IMR-90 (cell line): ENCODE measurements around the gene NAT10. TPM values are rescaled to one million over a fixed set of nuclear protein-coding genes. Genes with fewer than 3 reads are reported as not detected.
"Not testable (repeated sequence)": the region's sequence is repeated elsewhere in the genome, so short reads cannot be mapped to it uniquely, and the experiment has no call there.

Source experiments
- ATAC-seq: fragments of 200-7000 bp; cut with Tn5 transposase; 2 replicates; pipeline ENCODE4 v1.9.1; 2020; ENCODE audit warnings: low read depth, mild to moderate bottlenecking, moderate library complexity
- BruUV-seq: library from RNA; stranded (reverse); fragments of 400-500 nt; replicated peaks from 2 replicates; lab custom pipeline; 2021; lab: Mats Ljungman, UMichigan
- CTCF ChIA-PET: fragments of 300-600 bp; formaldehyde crosslinking; extraction: SDS; loops from one replicate; lab custom pipeline; 2021; ENCODE audit warnings: antibody characterized with exemption; lab: Yijun Ruan, JAX
- POLR2A ChIA-PET: fragments of 300-600 bp; sonication (Branson Sonifier 250); formaldehyde crosslinking; loops from one replicate; lab custom pipeline; 2022; ENCODE audit warnings: antibody characterized with exemption; ENCODE audit not compliant: unreplicated experiment; lab: Charles Lee
- DNase-seq: peaks from one replicate; pipeline ENCODE4 v3.0.0; 2013
- H2AFZ ChIP-seq: replicated peaks from 2 replicates; pipeline ENCODE3; 2013; ENCODE audit warnings: low read length, mild to moderate bottlenecking; ENCODE audit not compliant: poor library complexity
- H2AK5ac ChIP-seq: 2 replicates; pipeline ENCODE4 v1.6.1; 2013; ENCODE audit warnings: low read depth, low read length, inconsistent platforms
- H2AK9ac ChIP-seq: replicated peaks from 2 replicates; pipeline ENCODE3; 2013; ENCODE audit warnings: mild to moderate bottlenecking, low read depth, low read length, moderate library complexity; ENCODE audit not compliant: poor library complexity
- H2BK120ac ChIP-seq: 2 replicates; pipeline ENCODE4 v1.6.1; 2013; ENCODE audit warnings: low read depth, low read length, inconsistent platforms
- H2BK15ac ChIP-seq: 3 replicates; pipeline ENCODE4 v1.6.1; 2013; ENCODE audit warnings: low read depth, low read length, inconsistent platforms
- H2BK20ac ChIP-seq: 2 replicates; pipeline ENCODE4 v1.6.1; 2013; ENCODE audit warnings: low read depth, mild to moderate bottlenecking, inconsistent platforms, low read length, moderate library complexity
- H2BK5ac ChIP-seq: 2 replicates; pipeline ENCODE4 v1.6.1; 2013; ENCODE audit warnings: mild to moderate bottlenecking, low read depth, low read length, inconsistent platforms; ENCODE audit not compliant: poor library complexity, severe bottlenecking
- H3K14ac ChIP-seq: replicated peaks from 2 replicates; pipeline ENCODE4 v1.6.1; 2013; ENCODE audit warnings: low read depth, low read length, inconsistent platforms
- H3K18ac ChIP-seq: 2 replicates; pipeline ENCODE4 v1.6.1; 2013; ENCODE audit warnings: low read depth, low read length, control low read depth
- H3K23ac ChIP-seq: 2 replicates; pipeline ENCODE4 v1.6.1; 2013; ENCODE audit warnings: low read depth, low read length, inconsistent platforms
- H3K27ac ChIP-seq: 2 replicates; pipeline ENCODE4 v1.5.1; 2013; ENCODE audit warnings: mild to moderate bottlenecking, control low read depth, low read length; ENCODE audit not compliant: insufficient read depth
- H3K27me3 ChIP-seq: 2 replicates; pipeline ENCODE4 v1.6.1; 2013; ENCODE audit warnings: low read length; ENCODE audit not compliant: control insufficient read depth, insufficient read depth
- H3K36me3 ChIP-seq: 2 replicates; pipeline ENCODE4 v1.6.1; 2013; ENCODE audit warnings: low read length, mixed read lengths; ENCODE audit not compliant: control insufficient read depth, insufficient read depth
- H3K4ac ChIP-seq: 2 replicates; pipeline ENCODE4 v1.6.1; 2013; ENCODE audit warnings: low read depth, low read length, inconsistent platforms
- H3K4me1 ChIP-seq: 2 replicates; pipeline ENCODE4 v1.6.1; 2013; ENCODE audit warnings: low read length, mixed read lengths; ENCODE audit not compliant: control insufficient read depth, insufficient read depth
- H3K4me2 ChIP-seq: 2 replicates; pipeline ENCODE4 v1.6.1; 2013; ENCODE audit warnings: low read depth, mild to moderate bottlenecking, control low read depth, low read length, moderate library complexity
- H3K4me3 ChIP-seq: 2 replicates; pipeline ENCODE4 v1.5.1; 2013; ENCODE audit warnings: low read depth, mild to moderate bottlenecking, control low read depth, low read length, moderate library complexity; ENCODE audit not compliant: insufficient read depth
- H3K56ac ChIP-seq: 2 replicates; pipeline ENCODE4 v1.6.1; 2013; ENCODE audit warnings: low read length, inconsistent platforms; ENCODE audit not compliant: insufficient read depth; ENCODE audit errors: extremely low read depth
- H3K79me1 ChIP-seq, 2 experiments: 2 replicates each; pipeline ENCODE4 v1.6.1; 2013; ENCODE audit warnings: low read length in 2 of 2, inconsistent platforms in 1 of 2, low read depth in 1 of 2
- H3K9ac ChIP-seq: 2 replicates; pipeline ENCODE4 v1.6.1; 2013; ENCODE audit warnings: low read depth, low read length, control low read depth
- H3K9me1 ChIP-seq: 2 replicates; pipeline ENCODE4 v1.6.1; 2013; ENCODE audit warnings: low read length, inconsistent platforms; ENCODE audit not compliant: insufficient read depth
- H3K9me3 ChIP-seq: 2 replicates; pipeline ENCODE4 v1.6.1; 2013; ENCODE audit warnings: low read length; ENCODE audit not compliant: control insufficient read depth, insufficient read depth
- H4K20me1 ChIP-seq: 2 replicates; pipeline ENCODE4 v1.6.1; 2013; ENCODE audit warnings: low read length, inconsistent platforms; ENCODE audit not compliant: insufficient read depth
- H4K5ac ChIP-seq: 2 replicates; pipeline ENCODE4 v1.6.1; 2013; ENCODE audit warnings: mild to moderate bottlenecking, low read depth, low read length, control low read depth
- H4K8ac ChIP-seq, 2 experiments: 2 replicates each; pipeline ENCODE4 v1.6.1; 2013; ENCODE audit warnings: low read depth in 2 of 2, low read length in 2 of 2, control low read depth in 1 of 2, inconsistent platforms in 1 of 2
- H4K91ac ChIP-seq: 2 replicates; pipeline ENCODE4 v1.6.1; 2013; ENCODE audit warnings: low read depth, low read length, inconsistent platforms; ENCODE audit not compliant: insufficient read depth
- CEBPB ChIP-seq: IDR thresholded peaks from 2 replicates; pipeline ENCODE4 v1.6.1; 2012; ENCODE audit warnings: low read depth, low read length, improper control_type of control experiment
- FOS ChIP-seq: fragments of 150-350 bp; IDR thresholded peaks from 2 replicates; pipeline ENCODE4 v1.6.1; 2016; ENCODE audit warnings: low read depth, low read length
- POLR2A ChIP-seq: IDR thresholded peaks from 2 replicates; pipeline ENCODE4 v1.6.1; 2012; ENCODE audit warnings: mild to moderate bottlenecking, low read depth, low read length
- SMC3 ChIP-seq: fragments of 150-350 bp; IDR thresholded peaks from 2 replicates; pipeline ENCODE4 v1.6.1; 2016; ENCODE audit warnings: low read depth, mild to moderate bottlenecking, antibody characterized with exemption, low read length, moderate library complexity
- WGBS, 2 experiments: methylation state at CpG; one replicate each; pipeline versions ENCODE4 v1.1.5 to v1.1.7; 2013; ENCODE audit warnings: missing lambda C conversion rate in 2 of 2; ENCODE audit not compliant: insufficient read length in 1 of 2; ENCODE audit errors: extremely low coverage in 2 of 2; 5-methylcytosine and 5-hydroxymethylcytosine counted together
- dilution Hi-C: fragments of 300-500 bp; cut with HindIII; formaldehyde crosslinking; loops from one replicate; pipeline ENCODE4 v1.14.3; 2018; ENCODE audit warnings: low sequenced_read_pairs; ENCODE audit not compliant: unreplicated experiment
- in situ Hi-C: fragments of 300-500 bp; cut with MboI; formaldehyde crosslinking; loops from 3 replicates; pipeline ENCODE4 v1.14.3; 2019; ENCODE audit warnings: low sequenced_read_pairs, inconsistent platforms, mixed read lengths
- intact Hi-C: fragments of 100-400 bp; cut with micrococcal nuclease; formaldehyde crosslinking; loops from 2 replicates; pipeline ENCODE4 v1.10.0; 2022
- polyA plus RNA-seq, 3 experiments: library from polyadenylated mRNA; depleted of rRNA; stranded (reverse); fragments of >200 nt; gene quantifications; 2 replicates each; pipeline ENCODE4 v1.2.3, GENCODE V29; 2012; ENCODE audit warnings: low replicate concordance in 1 of 3
- total RNA-seq: library from RNA; depleted of rRNA; stranded (reverse); fragments of >200 nt; gene quantifications from 2 replicates; pipeline ENCODE4 v1.2.3, GENCODE V29; 2012
- TF ChIP-seq, protein P1 (sequence below): fragments of 150-350 bp; IDR thresholded peaks from 2 replicates; pipeline ENCODE4 v1.6.1; 2016; ENCODE audit warnings: low read depth, mild to moderate bottlenecking, low read length, moderate library complexity, borderline replicate concordance
- TF ChIP-seq, protein P2 (sequence below): fragments of 150-350 bp; IDR thresholded peaks from 2 replicates; pipeline ENCODE4 v1.6.1; 2017; ENCODE audit warnings: mild to moderate bottlenecking, antibody characterized with exemption, low read length, low read depth

Gene NAT10
- total and polyA plus RNA-seq, 2 of the 4 experiments (the other 2 are of a cell fraction), result 28.1 to 34.8 TPM

GRCh38 chr11:34068111-34068510 lies 37.3 kb upstream of the NAT10 start:
- Histone ChIP-seq H2AFZ (no peak overlapping the region), H3K4me3 (no peak overlapping the region), H3K79me1 (peaks cover 12 to 38% of the 10 kb centered on the region in 2 experiments), H3K9me3 (no peaks in the 10 kb centered on the region), H3K27ac (no peak overlapping the region), H3K9me1 (peaks cover 11% of the 10 kb centered on the region), H3K4ac (no peak overlapping the region), H2BK120ac (no peak overlapping the region), H4K5ac (no peak overlapping the region), H4K91ac (no peak overlapping the region), H4K8ac (no peak overlapping the region), H3K9ac (no peak overlapping the region), H4K20me1 (peaks cover 96% of the 10 kb centered on the region), H2BK5ac (no peak overlapping the region), H2BK15ac (no peak overlapping the region), H2AK5ac (no peak overlapping the region), H3K18ac (no peak overlapping the region), H3K14ac (no peak overlapping the region), H2AK9ac (no peak overlapping the region), H3K4me2 (no peak overlapping the region), H3K56ac (no peak overlapping the region), H3K23ac (no peak overlapping the region), H2BK20ac (no peak overlapping the region), H3K4me1 (0 out of 2 replicates have a peak, but pooled peaks cover 9% of the 10 kb centered on the region), H3K36me3 (peaks cover 17% of the 10 kb centered on the region), H3K27me3 (no peaks in the 10 kb centered on the region)
- WGBS, 2 experiments, result no CpG with 5 or more reads among the region's 2 CpGs
- DNase-seq (peak; percentile 64), ATAC-seq (peak; percentile 66)
- BruUV-seq, result no TSS peak
- intact Hi-C loops, result loop anchor here (5.0 kb wide), 1 partner anchor 34 kb away; no protein-coding TSS in a partner anchor
- no peak for TF ChIP-seq CEBPB
- no peak for TF ChIP-seq SMC3
- no peak for TF ChIP-seq POLR2A
- TF ChIP-seq FOS, result no peak
- TF ChIP-seq, protein P1, sequence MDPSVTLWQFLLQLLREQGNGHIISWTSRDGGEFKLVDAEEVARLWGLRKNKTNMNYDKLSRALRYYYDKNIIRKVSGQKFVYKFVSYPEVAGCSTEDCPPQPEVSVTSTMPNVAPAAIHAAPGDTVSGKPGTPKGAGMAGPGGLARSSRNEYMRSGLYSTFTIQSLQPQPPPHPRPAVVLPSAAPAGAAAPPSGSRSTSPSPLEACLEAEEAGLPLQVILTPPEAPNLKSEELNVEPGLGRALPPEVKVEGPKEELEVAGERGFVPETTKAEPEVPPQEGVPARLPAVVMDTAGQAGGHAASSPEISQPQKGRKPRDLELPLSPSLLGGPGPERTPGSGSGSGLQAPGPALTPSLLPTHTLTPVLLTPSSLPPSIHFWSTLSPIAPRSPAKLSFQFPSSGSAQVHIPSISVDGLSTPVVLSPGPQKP, result no peak
- TF ChIP-seq, protein P2, sequence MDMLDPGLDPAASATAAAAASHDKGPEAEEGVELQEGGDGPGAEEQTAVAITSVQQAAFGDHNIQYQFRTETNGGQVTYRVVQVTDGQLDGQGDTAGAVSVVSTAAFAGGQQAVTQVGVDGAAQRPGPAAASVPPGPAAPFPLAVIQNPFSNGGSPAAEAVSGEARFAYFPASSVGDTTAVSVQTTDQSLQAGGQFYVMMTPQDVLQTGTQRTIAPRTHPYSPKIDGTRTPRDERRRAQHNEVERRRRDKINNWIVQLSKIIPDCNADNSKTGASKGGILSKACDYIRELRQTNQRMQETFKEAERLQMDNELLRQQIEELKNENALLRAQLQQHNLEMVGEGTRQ, result no peak
- in situ Hi-C loops, result loop anchor here (10.0 kb wide), 1 partner anchor 63 kb away; no protein-coding TSS in a partner anchor
- dilution Hi-C loops, result no loop called here
- ChIA-PET POLR2A (no interaction called here), CTCF (no interaction called here)

- H3K4me2 ChIP-seq, ATAC-seq, H3K9ac ChIP-seq, H4K91ac ChIP-seq, H4K8ac ChIP-seq, CTCF ChIA-PET, H3K4ac ChIP-seq, dilution Hi-C loops, H2AK9ac ChIP-seq, H4K5ac ChIP-seq, H3K23ac ChIP-seq, H2BK120ac ChIP-seq, H3K18ac ChIP-seq, H2AFZ ChIP-seq, H2BK5ac ChIP-seq, H2BK20ac ChIP-seq, H2AK5ac ChIP-seq, POLR2A ChIA-PET, H3K4me3 ChIP-seq, in situ Hi-C loops, H3K56ac ChIP-seq, BruUV-seq, H3K9me3 ChIP-seq, intact Hi-C loops, DNase-seq, H3K27me3 ChIP-seq, H3K27ac ChIP-seq, H2BK15ac ChIP-seq, H3K14ac ChIP-seq: not testable (repeated sequence)
- H3K36me3 ChIP-seq, result peaks cover 22% of the 10 kb centered on the region
- peaks cover 20% of the 10 kb centered on the region for H3K9me1 ChIP-seq
- H4K20me1 ChIP-seq, result peaks cover 91% of the 10 kb centered on the region
- 90% methylated on average over 2 of the region's 8 CpGs; no CpG with 5 or more reads in 1 of the 2 experiments for WGBS, 2 experiments
- H3K4me1 ChIP-seq, result peaks cover 13% of the 10 kb centered on the region
- peaks cover 16 to 57% of the 10 kb centered on the region in 2 experiments for H3K79me1 ChIP-seq
Measured at GRCh38 chr11:34071306-34071705, 34.1 kb upstream of the NAT10 start.
